Heart left ventricle (tissue), 13 donors: ENCODE results near the gene EARS2.

Experiments
- POLR2A ChIP-seq, 2 donors: fragments of 450-650 bp; IDR thresholded peaks; one replicate each; pipeline ENCODE4 v1.6.1; 2017; ENCODE audit warnings: antibody characterized with exemption in 2 of 2, mild to moderate bottlenecking in 2 of 2, moderate library complexity in 2 of 2
- TF ChIP-seq, protein P1 (sequence below), 12 donors: fragments of 200-600 bp; sonication (generic) in 4 of 12; IDR thresholded peaks; one replicate each; pipeline versions ENCODE4 v1.5.0 to v1.8.0; 2018 to 2022; ENCODE audit warnings: antibody characterized with exemption in 12 of 12, mild to moderate bottlenecking in 5 of 12
- donor health status: ischemic (EF 13 %, LVEDD 7.1; RV severe dilation, severe dysfunction).
- donor health status: DM: no; HTN: yes; CAD: no.
- donor health status: DM: no; HTN: no; CAD: no.
- donor health status: ischemic (EF 25% LVEDD 6.9; RV normal size, moderate dysfunction).
- donor health status: ischemic (EF 25% LVEDD 5.7; RV mildly dilated, moderate dysfunction).
- donor health status: ischemic (EF 35%, LVEDD 5.7; RV mildly dilated, moderate dysfunction).
- donor health status: nonischemic (EF 11% LVEDD 7.7; RV severe dilation, severe dysfunction).
- donor health status: DM: yes; HTN: yes; CAD: no.
- donor health status: PGD.
- donor health status: ischemic (EF 29% LVEDD 5.4; RV normal size, mild dysfunction).
- donor health status: nonischemic (EF 23%, LVEDD 6.1; RV moderate dilation, normal function).

DNA sequence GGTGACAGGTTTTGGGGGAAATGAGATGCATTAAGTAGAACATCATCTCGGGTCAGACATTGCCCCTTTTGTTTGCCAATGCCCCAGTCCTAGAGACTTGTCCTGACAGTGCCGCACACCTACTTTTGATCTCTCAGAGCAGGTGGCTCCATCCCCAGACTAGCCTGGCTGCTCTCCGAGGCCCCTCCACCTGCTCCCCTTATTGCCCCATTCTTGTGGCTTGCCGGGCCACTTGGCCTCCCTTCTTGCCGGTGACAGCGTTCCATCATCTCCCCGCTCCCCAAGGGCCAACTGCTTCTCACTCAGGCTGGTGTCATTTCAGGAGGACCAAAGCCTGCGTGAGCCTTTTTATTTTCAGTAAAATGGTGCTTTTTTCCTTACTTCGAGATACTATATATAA lies 15.2 kb upstream of the EARS2 start:
- TF ChIP-seq, protein P1, sequence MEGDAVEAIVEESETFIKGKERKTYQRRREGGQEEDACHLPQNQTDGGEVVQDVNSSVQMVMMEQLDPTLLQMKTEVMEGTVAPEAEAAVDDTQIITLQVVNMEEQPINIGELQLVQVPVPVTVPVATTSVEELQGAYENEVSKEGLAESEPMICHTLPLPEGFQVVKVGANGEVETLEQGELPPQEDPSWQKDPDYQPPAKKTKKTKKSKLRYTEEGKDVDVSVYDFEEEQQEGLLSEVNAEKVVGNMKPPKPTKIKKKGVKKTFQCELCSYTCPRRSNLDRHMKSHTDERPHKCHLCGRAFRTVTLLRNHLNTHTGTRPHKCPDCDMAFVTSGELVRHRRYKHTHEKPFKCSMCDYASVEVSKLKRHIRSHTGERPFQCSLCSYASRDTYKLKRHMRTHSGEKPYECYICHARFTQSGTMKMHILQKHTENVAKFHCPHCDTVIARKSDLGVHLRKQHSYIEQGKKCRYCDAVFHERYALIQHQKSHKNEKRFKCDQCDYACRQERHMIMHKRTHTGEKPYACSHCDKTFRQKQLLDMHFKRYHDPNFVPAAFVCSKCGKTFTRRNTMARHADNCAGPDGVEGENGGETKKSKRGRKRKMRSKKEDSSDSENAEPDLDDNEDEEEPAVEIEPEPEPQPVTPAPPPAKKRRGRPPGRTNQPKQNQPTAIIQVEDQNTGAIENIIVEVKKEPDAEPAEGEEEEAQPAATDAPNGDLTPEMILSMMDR (IDR thresholded peaks at IDR 0.05) = no peak
- TF ChIP-seq POLR2A (IDR thresholded peaks at IDR 0.05) = no peak
